Activated T-helper 2 cell treated with anti-CD3 and anti-CD28 coated beads, Interferon-gamma antibody, Interleukin-2, Interleukin-4, amounts not matched to agents 10 μg/mL and 5 μg/mL and 100 μg/mL, durations not matched to agents 14 hours and 24 hours and 36 hours (primary cell): Measurements from ENCODE around the gene PDE4D. TPM values are rescaled to one million over a fixed set of nuclear protein-coding genes. Genes with fewer than 3 reads are reported as not detected.
"Not testable (repeated sequence)": the region's sequence is repeated elsewhere in the genome, so short reads cannot be mapped to it uniquely, and the experiment has no call there.

Experiments used
- DNase-seq: peaks from one replicate; pipeline ENCODE4 v3.0.0; 2021; ENCODE audit warnings: low spot score
- H3K27ac Mint-ChIP-seq: one replicate; pipeline ENCODE4 v1.8.0; 2021; ENCODE audit warnings: mixed read lengths
- H3K27me3 Mint-ChIP-seq: one replicate; pipeline ENCODE4 v1.8.0; 2021; ENCODE audit warnings: low read depth, mixed read lengths
- H3K36me3 Mint-ChIP-seq: one replicate; pipeline ENCODE4 v1.8.0; 2021; ENCODE audit warnings: low read depth, mixed read lengths
- H3K4me1 Mint-ChIP-seq: one replicate; pipeline ENCODE4 v1.8.0; 2021; ENCODE audit warnings: low read depth, mixed read lengths
- H3K4me3 Mint-ChIP-seq: one replicate; pipeline ENCODE4 v1.8.0; 2021; ENCODE audit warnings: low read depth, mild to moderate bottlenecking, moderate library complexity, mixed read lengths
- H3K9me3 Mint-ChIP-seq: one replicate; pipeline ENCODE4 v1.8.0; 2021; ENCODE audit warnings: mixed read lengths
- intact Hi-C: fragments of 100-400 bp; cut with micrococcal nuclease; formaldehyde crosslinking; loops from one replicate; pipeline ENCODE4 v1.15.1; 2023
- total RNA-seq: library from RNA; stranded (reverse); gene quantifications from 2 replicates; pipeline ENCODE4 v1.2.3, GENCODE V29; 2022

The PDE4D gene
- total RNA-seq, 1 donor from 2014 or later = 102 TPM

DNA sequence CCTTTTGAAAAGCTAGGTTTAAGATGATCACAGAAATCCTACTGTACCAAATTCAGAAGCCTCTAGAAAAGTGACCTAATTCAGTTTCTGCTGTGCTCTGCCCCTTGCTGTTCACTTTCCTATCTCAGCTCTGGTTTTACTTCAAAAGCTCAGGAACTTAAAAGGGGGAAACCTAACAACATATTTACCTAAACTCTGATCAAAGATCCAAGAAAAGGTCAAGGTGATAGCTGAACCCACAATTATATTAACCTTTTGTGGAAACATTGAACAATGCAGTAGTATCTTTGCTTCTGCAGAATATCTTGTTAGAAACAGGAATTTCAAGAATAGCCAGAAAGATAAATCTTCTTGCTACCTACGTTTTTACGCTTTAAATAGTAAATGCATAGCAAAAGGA, 568.5 kb downstream of the PDE4D start:
- Mint-ChIP-seq H3K9me3 (no peaks in the 10 kb centered on the region), H3K27me3 (peaks cover 6% of the 10 kb centered on the region), H3K27ac (no peak overlapping the region), H3K4me3 (no peak overlapping the region), H3K4me1 (no peaks in the 10 kb centered on the region), H3K36me3 (no peaks in the 10 kb centered on the region)
- intact Hi-C loops = no loop called here
- no peak for DNase-seq

GRCh38 chr5:59322894-59323293, 570.6 kb downstream of the PDE4D start:
- Mint-ChIP-seq H3K4me3 (no peak overlapping the region), H3K4me1 (no peaks in the 10 kb centered on the region), H3K27me3 (peaks cover 7% of the 10 kb centered on the region), H3K27ac (no peak overlapping the region), H3K36me3 (no peaks in the 10 kb centered on the region), H3K9me3 (no peaks in the 10 kb centered on the region)
- DNase-seq = no peak
- intact Hi-C loops = no loop called here

DNA sequence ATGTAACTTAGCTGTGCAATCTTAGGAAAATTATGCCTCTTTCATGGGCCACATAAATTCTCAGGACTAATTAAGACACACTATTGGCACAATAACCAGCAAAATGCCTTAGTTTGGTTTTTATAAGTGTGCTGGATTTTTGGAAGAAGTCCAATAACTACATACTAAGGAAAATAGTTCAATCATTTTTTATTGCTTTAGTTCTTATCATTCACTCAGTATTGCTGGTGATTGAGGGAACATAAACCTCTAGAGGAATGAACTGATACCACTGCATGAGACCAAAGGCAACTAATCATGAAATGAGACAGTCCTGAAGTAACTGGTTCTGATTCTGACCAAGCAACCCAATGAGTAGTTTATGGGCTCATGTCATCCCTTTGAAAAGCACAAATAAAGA, 571.5 kb downstream of the PDE4D start:
- Mint-ChIP-seq H3K4me1 (no peaks in the 10 kb centered on the region), H3K4me3 (no peak overlapping the region), H3K9me3 (no peaks in the 10 kb centered on the region), H3K36me3 (no peaks in the 10 kb centered on the region), H3K27ac (no peak overlapping the region), H3K27me3 (peaks cover 9% of the 10 kb centered on the region)
- DNase-seq = no peak
- intact Hi-C loops = no loop called here

DNA sequence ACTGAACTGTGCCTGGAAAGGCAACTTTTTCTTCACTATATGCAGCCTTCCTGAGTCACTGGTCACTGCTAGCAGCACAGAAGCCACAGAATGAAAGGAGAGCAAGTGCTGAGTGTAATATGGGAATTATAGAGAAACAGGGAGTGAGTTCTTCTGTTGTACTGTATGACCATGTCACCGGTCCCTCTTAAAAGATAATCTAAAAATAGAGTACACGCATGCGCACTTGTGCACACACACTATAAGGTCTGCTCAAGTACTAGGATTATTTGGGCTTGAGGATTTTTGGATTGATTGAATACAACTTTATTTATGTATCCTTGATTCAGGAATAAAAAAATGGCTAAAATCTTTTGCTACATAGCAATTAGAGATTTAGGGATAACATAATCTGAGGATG, 571.9 kb downstream of the PDE4D start:
- H3K27ac Mint-ChIP-seq = no peak overlapping the region
- peaks cover 9% of the 10 kb centered on the region for H3K27me3 Mint-ChIP-seq
- no peak for DNase-seq

DNA sequence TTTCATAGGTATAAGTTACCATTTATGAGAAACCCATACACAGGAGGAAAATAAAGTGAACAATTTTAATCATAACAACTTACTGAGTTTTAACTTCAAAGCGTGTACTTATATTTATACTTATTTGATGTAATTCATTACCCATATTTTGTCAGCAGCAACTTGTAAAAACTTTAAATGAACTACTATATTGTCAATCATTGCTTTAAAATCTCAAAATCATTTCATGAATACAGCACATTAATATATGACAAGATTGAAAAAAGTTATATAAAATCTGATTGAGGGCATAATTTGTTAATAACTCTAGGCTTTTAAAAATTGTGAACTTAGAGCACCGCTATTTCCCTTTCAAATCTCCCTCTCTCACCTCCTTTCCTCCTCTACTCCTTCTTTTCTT, 573.1 kb downstream of the PDE4D start:
- Mint-ChIP-seq H3K36me3 (no peaks in the 10 kb centered on the region), H3K27ac (no peak overlapping the region), H3K27me3 (peaks cover 9% of the 10 kb centered on the region), H3K4me1 (no peaks in the 10 kb centered on the region), H3K4me3 (no peak overlapping the region), H3K9me3 (no peaks in the 10 kb centered on the region)
- intact Hi-C loops = no loop called here
- DNase-seq = no peak

More for the DNA sequence above, 571.9 kb downstream of the PDE4D start:
- H3K4me3 Mint-ChIP-seq = no peak overlapping the region
- H3K4me1 Mint-ChIP-seq = no peaks in the 10 kb centered on the region
- intact Hi-C loops = no loop called here
- H3K9me3 Mint-ChIP-seq = no peaks in the 10 kb centered on the region
- no peaks in the 10 kb centered on the region for H3K36me3 Mint-ChIP-seq

DNA sequence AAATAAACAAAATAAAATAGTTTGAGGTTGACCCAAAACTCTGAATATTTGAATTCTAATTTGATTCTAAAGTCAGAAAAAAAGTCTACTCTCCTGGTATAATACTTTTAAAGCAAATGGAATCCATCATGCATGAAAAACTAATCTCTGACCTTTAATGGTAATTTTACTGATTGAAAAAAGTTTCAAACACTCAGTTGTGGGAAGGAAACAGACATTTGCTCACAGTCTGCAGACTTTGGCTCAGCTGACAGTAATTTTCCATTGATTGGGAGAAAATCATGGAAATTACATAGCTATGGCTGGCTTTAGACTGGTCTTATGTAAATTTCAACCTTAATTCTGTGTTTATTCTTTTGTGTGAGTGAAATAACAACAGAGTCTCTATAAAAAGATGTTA, 574.3 kb downstream of the PDE4D start:
- Mint-ChIP-seq H3K4me3 (no peak overlapping the region), H3K4me1 (no peaks in the 10 kb centered on the region), H3K27me3 (peaks cover 9% of the 10 kb centered on the region), H3K9me3 (no peaks in the 10 kb centered on the region), H3K27ac (no peak overlapping the region), H3K36me3 (no peaks in the 10 kb centered on the region)
- intact Hi-C loops = no loop called here
- DNase-seq = no peak

DNA sequence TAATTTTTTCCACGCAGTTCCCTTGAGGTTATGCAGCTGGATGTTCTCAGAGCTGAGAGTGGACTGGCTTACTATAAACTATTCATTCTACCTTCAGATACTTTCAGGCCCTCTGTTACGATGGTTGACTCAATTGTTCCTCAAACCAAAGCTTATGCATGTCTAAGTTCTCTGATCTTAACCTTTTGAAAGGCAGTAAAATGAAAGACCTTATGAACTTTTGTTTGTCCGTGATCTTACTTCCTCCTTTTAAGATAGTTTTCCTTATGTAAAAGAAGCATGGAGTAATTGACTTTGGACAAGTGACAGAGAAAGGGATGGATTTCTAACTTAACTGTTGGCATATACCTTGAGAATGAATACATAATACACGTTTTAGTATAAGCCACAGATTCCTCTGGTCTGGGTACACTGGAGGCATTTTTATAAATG, 575.7 kb downstream of the PDE4D start:
- Mint-ChIP-seq H3K4me1 (no peaks in the 10 kb centered on the region), H3K4me3 (no peak overlapping the region), H3K36me3 (no peaks in the 10 kb centered on the region), H3K27me3 (peaks cover 4% of the 10 kb centered on the region), H3K27ac (no peak overlapping the region), H3K9me3 (no peaks in the 10 kb centered on the region)
- DNase-seq = no peak
- intact Hi-C loops = no loop called here

DNA sequence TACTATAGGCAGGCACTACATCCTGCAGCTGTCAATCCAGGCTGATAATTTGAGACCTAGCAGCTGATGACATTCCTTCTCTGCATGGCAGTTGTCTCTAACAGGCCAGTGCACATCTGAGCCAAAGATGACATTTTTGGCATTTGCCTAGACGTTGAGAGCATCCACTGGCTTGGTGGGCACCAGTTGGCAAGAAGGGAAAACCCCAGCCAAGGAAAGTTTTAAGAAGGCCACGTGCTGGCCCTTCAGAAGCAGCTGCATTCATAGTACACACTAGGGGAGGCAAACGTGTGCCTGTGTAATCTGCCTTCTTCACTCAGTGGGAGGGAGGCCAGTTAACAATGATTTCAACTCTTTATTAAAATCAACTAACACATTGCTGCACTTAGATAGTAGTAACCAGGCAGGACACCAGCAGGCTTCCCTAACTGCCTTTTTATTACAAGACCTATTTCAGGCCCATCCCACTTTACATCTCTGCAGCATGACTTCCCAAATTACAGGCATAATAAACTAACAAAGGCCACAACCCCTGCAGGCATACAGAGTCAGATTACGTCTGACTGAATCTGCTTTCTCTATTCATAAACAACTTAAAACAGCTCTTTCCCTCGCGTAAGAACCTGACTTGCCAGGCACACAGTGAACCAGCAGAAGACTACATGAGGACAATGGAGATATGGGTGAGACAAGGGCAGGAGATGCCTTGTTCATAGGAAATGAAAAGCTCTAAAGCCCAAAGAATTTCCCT, 576.3 kb downstream of the PDE4D start:
- no peak for DNase-seq
- H3K27ac Mint-ChIP-seq = no peak overlapping the region
- H3K4me3 Mint-ChIP-seq = no peak overlapping the region
- H3K4me1 Mint-ChIP-seq = no peaks in the 10 kb centered on the region
- no peaks in the 10 kb centered on the region for H3K9me3 Mint-ChIP-seq
- H3K36me3 Mint-ChIP-seq = no peaks in the 10 kb centered on the region
- intact Hi-C loops = no loop called here
- peaks cover 4% of the 10 kb centered on the region for H3K27me3 Mint-ChIP-seq

GRCh38 chr5:59312223-59312622, 581.3 kb downstream of the PDE4D start:
- Mint-ChIP-seq H3K9me3 (no peaks in the 10 kb centered on the region), H3K4me3 (no peak overlapping the region), H3K4me1 (no peaks in the 10 kb centered on the region), H3K27me3 (no peaks in the 10 kb centered on the region), H3K36me3 (no peaks in the 10 kb centered on the region), H3K27ac (no peak overlapping the region)
- intact Hi-C loops = no loop called here
- no peak for DNase-seq

- H3K9me3 Mint-ChIP-seq, H3K4me1 Mint-ChIP-seq, DNase-seq, H3K4me3 Mint-ChIP-seq, H3K27ac Mint-ChIP-seq, H3K36me3 Mint-ChIP-seq, intact Hi-C loops, H3K27me3 Mint-ChIP-seq: not testable (repeated sequence)
Measured at GRCh38 chr5:59308685-59309084, 584.8 kb downstream of the PDE4D start.

DNA sequence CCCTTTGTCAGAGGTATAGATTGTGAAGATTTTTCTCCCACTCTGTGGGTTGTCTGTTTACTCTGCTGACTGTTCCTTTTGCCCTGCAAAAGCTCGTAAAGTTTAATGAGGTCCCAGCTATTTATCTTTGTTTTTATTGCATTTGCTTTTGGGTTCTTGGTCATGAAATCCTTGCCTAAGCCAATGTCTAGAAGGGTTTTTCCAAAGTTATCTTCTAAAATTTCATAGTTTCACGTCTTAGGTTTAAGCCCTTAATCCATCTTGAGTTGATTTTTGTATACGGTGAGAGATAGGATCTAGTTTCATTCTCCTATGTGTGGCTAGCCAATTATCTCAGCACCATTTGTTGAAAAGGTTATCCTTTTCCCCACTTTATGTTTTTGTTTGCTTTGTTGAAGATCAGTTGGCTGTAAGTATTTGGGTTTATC, 590.2 kb downstream of the PDE4D start:
- H3K27me3 Mint-ChIP-seq, H3K36me3 Mint-ChIP-seq, H3K4me1 Mint-ChIP-seq, H3K4me3 Mint-ChIP-seq, DNase-seq, H3K9me3 Mint-ChIP-seq, H3K27ac Mint-ChIP-seq, intact Hi-C loops: not testable (repeated sequence)

- H3K4me3 Mint-ChIP-seq, H3K4me1 Mint-ChIP-seq, intact Hi-C loops, H3K9me3 Mint-ChIP-seq, H3K36me3 Mint-ChIP-seq, H3K27ac Mint-ChIP-seq, DNase-seq, H3K27me3 Mint-ChIP-seq: not testable (repeated sequence)
Measured at GRCh38 chr5:59302509-59302908, 591.0 kb downstream of the PDE4D start.

GRCh38 chr5:59301727-59302126, 591.8 kb downstream of the PDE4D start:
- Mint-ChIP-seq H3K4me1 (peaks cover 12% of the 10 kb centered on the region), H3K9me3 (no peaks in the 10 kb centered on the region), H3K27ac (no peak overlapping the region), H3K36me3 (no peaks in the 10 kb centered on the region), H3K4me3 (no peak overlapping the region), H3K27me3 (no peaks in the 10 kb centered on the region)
- intact Hi-C loops = no loop called here
- DNase-seq = no peak

DNA sequence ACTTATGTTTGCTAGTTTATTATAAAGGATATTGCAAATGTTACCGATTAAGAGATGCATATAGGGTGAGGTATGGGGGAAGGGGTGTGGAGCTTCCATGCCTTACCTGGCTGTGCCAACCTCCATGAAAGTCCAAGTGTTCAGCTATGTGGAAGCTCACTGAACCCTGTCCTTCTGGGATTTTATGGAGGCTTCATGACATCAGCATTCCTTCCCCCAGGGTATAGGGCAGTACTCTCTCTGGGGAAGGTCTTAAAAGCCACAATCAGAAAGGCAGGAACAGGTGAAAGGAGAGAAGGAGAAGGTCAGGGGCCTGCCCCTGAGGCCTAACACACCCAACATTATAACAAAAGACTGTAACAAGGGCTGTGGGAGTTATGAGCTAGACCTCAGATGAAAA, 592.6 kb downstream of the PDE4D start:
- H3K4me3 Mint-ChIP-seq = no peak overlapping the region
- H3K9me3 Mint-ChIP-seq = no peaks in the 10 kb centered on the region
- intact Hi-C loops = no loop called here
- no peak for DNase-seq
- peaks cover 16% of the 10 kb centered on the region for H3K4me1 Mint-ChIP-seq
- H3K36me3 Mint-ChIP-seq = no peaks in the 10 kb centered on the region
- no peaks in the 10 kb centered on the region for H3K27me3 Mint-ChIP-seq
- no peak overlapping the region for H3K27ac Mint-ChIP-seq
